Osteocyte (in vitro differentiated cells): ENCODE data around the gene KLHL3. TPM values are rescaled to one million over a fixed set of nuclear protein-coding genes. Genes with fewer than 3 reads are reported as not detected.

Source experiments
- DNase-seq: peaks from one replicate; pipeline ENCODE4 v3.0.0; 2021; ENCODE audit warnings: mixed read lengths; ENCODE audit not compliant: unreplicated experiment; ENCODE audit errors: extremely low spot score
- H3K27ac Mint-ChIP-seq: one replicate; pipeline ENCODE4 v1.8.0; 2021; ENCODE audit warnings: mild to moderate bottlenecking, mixed read lengths; ENCODE audit not compliant: unreplicated experiment
- H3K27me3 Mint-ChIP-seq: one replicate; pipeline ENCODE4 v1.8.0; 2021; ENCODE audit warnings: mixed read lengths; ENCODE audit not compliant: unreplicated experiment
- H3K36me3 Mint-ChIP-seq: one replicate; pipeline ENCODE4 v1.8.0; 2021; ENCODE audit warnings: mixed read lengths; ENCODE audit not compliant: unreplicated experiment
- H3K4me1 Mint-ChIP-seq: one replicate; pipeline ENCODE4 v1.8.0; 2021; ENCODE audit warnings: mixed read lengths; ENCODE audit not compliant: unreplicated experiment
- H3K4me3 Mint-ChIP-seq: one replicate; pipeline ENCODE4 v1.8.0; 2021; ENCODE audit warnings: mild to moderate bottlenecking, moderate library complexity, mixed read lengths; ENCODE audit not compliant: unreplicated experiment
- H3K9me3 Mint-ChIP-seq: one replicate; pipeline ENCODE4 v1.8.0; 2021; ENCODE audit warnings: mixed read lengths; ENCODE audit not compliant: unreplicated experiment
- total RNA-seq: library from RNA; stranded (reverse); gene quantifications from 2 replicates; pipeline ENCODE4 v1.2.1, GENCODE V29; 2021
- TF ChIP-seq, protein P1 (sequence below): fragments of 200-600 bp; sonication (generic); IDR thresholded peaks from 2 replicates; pipeline ENCODE4 v1.5.0; 2021; ENCODE audit warnings: antibody characterized with exemption, mild to moderate bottlenecking, moderate library complexity

The KLHL3 gene
- total RNA-seq, 1 donor from 2014 or later = 3.1 TPM

DNA sequence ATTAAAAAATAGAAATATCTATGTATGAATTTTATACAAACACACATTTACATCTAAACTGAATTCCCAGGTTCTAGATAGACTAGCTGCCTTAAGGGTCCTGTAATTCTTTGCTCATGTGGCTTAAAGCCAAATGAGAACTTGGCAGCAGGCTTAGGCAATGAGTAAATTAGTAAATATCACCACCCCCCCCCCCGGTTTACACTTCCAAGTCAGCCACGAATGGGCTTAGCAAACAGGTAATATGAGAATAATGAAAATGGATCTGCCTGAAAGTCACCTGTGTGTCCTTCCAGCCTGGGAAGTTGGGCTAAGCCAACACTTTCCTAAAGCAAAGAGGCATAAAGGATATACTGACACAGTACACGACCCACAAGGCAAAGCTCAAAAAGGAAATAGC lies 108.6 kb downstream of the KLHL3 start:
- no peaks in the 10 kb centered on the region for H3K36me3 Mint-ChIP-seq
- DNase-seq = no peak
- H3K4me3 Mint-ChIP-seq = no peak overlapping the region
- no peak overlapping the region for H3K27ac Mint-ChIP-seq
- no peaks in the 10 kb centered on the region for H3K9me3 Mint-ChIP-seq
- H3K4me1 Mint-ChIP-seq = peaks cover 23% of the 10 kb centered on the region
- no peaks in the 10 kb centered on the region for H3K27me3 Mint-ChIP-seq
- TF ChIP-seq, protein P1, sequence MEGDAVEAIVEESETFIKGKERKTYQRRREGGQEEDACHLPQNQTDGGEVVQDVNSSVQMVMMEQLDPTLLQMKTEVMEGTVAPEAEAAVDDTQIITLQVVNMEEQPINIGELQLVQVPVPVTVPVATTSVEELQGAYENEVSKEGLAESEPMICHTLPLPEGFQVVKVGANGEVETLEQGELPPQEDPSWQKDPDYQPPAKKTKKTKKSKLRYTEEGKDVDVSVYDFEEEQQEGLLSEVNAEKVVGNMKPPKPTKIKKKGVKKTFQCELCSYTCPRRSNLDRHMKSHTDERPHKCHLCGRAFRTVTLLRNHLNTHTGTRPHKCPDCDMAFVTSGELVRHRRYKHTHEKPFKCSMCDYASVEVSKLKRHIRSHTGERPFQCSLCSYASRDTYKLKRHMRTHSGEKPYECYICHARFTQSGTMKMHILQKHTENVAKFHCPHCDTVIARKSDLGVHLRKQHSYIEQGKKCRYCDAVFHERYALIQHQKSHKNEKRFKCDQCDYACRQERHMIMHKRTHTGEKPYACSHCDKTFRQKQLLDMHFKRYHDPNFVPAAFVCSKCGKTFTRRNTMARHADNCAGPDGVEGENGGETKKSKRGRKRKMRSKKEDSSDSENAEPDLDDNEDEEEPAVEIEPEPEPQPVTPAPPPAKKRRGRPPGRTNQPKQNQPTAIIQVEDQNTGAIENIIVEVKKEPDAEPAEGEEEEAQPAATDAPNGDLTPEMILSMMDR = no peak

DNA sequence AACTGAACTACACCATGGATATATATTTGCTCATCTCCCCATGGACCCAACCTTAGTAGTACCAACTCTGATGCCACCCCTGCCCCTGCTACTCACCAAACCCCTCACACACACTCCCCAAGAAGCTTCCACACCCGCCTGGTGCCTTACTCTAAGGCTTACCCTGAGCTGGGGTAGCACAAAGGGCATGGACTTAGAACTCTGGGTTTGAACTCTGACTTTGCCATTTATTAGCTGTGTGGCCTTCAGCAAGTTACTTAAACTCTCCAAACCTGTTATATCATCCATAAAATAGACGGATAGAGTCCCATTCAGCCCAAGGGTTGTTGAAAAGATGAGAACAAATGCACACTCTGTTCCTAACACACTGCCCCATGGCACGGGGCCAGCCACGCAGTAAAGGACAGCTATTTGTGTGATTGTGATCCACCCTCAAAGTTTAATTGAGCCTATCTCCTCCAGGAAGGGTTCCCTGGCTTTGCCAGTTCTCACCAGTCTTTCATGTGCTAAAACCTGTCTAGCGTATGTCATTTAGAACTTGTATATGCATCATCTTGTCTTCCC lies 111.0 kb downstream of the KLHL3 start:
- H3K27ac Mint-ChIP-seq = no peak overlapping the region
- DNase-seq = peak; percentile 59
- no peaks in the 10 kb centered on the region for H3K27me3 Mint-ChIP-seq
- no peak overlapping the region for H3K4me3 Mint-ChIP-seq
- H3K36me3 Mint-ChIP-seq = no peaks in the 10 kb centered on the region
- no peaks in the 10 kb centered on the region for H3K9me3 Mint-ChIP-seq
- TF ChIP-seq, protein P1 = no peak
- H3K4me1 Mint-ChIP-seq = peaks cover 25% of the 10 kb centered on the region

DNA sequence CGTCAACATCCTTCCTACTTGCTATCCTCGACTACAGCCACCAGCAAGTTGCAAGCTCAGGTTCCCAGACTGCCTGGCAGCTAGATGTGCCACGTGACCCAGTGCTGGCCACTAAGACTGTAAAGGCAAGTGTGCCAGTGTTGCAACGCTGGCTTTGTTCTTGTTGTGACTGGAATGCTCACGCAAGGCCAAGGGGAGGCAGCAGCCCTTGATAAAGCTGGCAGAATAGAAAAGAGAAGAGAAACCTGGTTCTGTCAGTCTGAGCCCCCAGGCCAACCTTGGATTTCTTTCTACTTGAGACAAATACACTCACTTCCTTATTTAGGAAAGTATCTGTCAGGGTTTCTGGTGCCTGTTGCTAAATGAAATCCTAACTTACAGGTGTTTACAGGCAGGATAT lies 113.0 kb downstream of the KLHL3 start:
- peak; percentile 73 for DNase-seq

DNA sequence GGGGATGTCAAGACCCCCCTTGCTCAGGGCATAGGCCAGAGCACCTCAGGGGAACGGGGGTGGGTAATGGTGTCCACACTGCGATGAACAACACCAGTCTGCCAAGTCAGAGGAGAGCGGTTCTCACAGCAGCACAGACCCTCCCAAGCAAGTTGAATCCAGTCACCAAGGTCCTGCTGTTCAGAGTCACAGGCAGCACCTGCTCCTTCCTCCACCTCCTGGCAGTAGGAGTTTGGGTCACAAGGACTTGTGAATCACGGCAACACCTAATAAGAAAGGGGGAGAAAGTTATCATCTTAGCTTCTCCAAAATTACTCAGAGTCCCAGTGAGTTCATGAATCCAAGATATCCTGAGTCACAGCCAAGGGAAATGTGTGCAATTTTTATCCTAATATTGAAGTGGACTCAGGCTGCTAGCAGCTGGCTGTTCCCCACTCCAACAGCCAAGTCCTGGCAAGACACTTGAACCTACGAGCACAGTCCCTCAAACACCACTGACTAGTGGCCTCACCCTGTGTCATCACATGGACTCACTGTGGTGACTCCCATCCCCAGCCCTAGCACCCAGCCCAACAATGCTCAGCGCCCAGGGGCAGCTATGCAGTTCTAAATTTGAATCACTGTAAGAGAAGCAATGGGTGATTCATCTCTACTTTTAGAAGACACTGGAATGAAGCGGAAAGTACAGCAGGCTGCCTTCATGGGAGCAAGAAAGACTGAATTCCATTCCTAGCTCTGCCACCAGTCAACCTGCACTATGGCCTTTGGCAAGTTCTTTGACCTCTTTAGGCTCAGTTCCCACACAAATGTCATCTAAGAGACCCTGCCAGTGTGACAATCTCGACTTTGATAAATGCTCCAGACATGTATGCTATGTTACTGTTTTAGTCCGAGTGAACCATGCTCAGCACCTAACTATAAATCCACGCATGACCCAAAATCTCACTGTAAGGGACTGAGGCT lies 113.7 kb downstream of the KLHL3 start:
- Mint-ChIP-seq H3K27ac (peak overlapping the region; percentile 48), H3K4me3 (no peak overlapping the region), H3K4me1 (peaks cover 45% of the 10 kb centered on the region), H3K9me3 (no peaks in the 10 kb centered on the region), H3K27me3 (no peaks in the 10 kb centered on the region), H3K36me3 (no peaks in the 10 kb centered on the region)
- TF ChIP-seq, protein P1 = no peak
- peak; percentile 82 for DNase-seq

More for the DNA sequence above, 113.0 kb downstream of the KLHL3 start:
- peak overlapping the region; percentile 48 for H3K27ac Mint-ChIP-seq
- TF ChIP-seq, protein P1 = no peak
- no peaks in the 10 kb centered on the region for H3K36me3 Mint-ChIP-seq
- H3K9me3 Mint-ChIP-seq = no peaks in the 10 kb centered on the region
- H3K27me3 Mint-ChIP-seq = no peaks in the 10 kb centered on the region
- H3K4me3 Mint-ChIP-seq = no peak overlapping the region
- peaks cover 38% of the 10 kb centered on the region for H3K4me1 Mint-ChIP-seq

DNA sequence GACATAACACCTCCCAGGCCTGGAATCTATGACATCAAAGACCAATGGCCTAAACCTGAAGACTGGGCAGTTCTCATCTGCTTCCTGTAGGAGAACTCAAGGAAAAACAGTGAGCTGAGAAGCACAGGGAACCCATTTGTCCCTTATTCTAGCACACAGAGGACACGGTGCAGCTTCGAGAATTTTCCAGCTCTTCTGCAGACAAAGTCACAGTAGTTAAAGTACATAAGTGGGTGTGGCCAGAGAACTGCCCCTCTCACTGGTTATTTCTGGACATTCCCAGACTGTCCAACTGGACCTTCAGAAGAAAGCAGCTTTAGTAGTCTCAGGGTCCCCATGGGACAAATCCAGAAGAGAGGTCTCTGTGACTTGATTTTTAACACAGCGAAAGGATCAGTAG lies 114.6 kb downstream of the KLHL3 start:
- TF ChIP-seq, protein P1 = no peak
- DNase-seq = no peak
- Mint-ChIP-seq H3K27ac (peak overlapping the region; percentile 48), H3K9me3 (no peaks in the 10 kb centered on the region), H3K27me3 (no peaks in the 10 kb centered on the region), H3K4me3 (no peak overlapping the region), H3K36me3 (no peaks in the 10 kb centered on the region), H3K4me1 (peaks cover 48% of the 10 kb centered on the region)
